Ovary (tissue), 9 donors: ENCODE results near the gene MAMDC4. TPM values are rescaled to one million over a fixed set of nuclear protein-coding genes. Genes with fewer than 3 reads are reported as not detected.

Experiments used
- DNase-seq, 5 donors: peaks; one replicate each; pipeline ENCODE4 v3.0.0-alpha.2; 2019 to 2020
- H3K27ac ChIP-seq, 2 donors: fragments of 200-600 bp; one replicate each; pipeline versions ENCODE4 v1.5.1 to v1.8.0; 2019 to 2022
- H3K27me3 ChIP-seq: fragments of 200-600 bp; one replicate; pipeline ENCODE4 v1.8.0; 2022
- H3K36me3 ChIP-seq: fragments of 200-600 bp; sonication (generic); one replicate; pipeline ENCODE4 v1.5.1; 2019
- H3K4me1 ChIP-seq: one replicate; pipeline ENCODE4 v1.8.1; 2013; ENCODE audit warnings: mild to moderate bottlenecking, moderate library complexity; ENCODE audit not compliant: insufficient read depth
- H3K4me3 ChIP-seq: fragments of 200-600 bp; sonication (generic); one replicate; pipeline ENCODE4 v1.5.1; 2017
- H3K9me3 ChIP-seq, 2 donors: fragments of 200-600 bp in 1 of 2; sonication (generic) in 1 of 2; one replicate each; pipeline versions ENCODE4 v1.5.1 to v1.8.1; 2013 to 2019; ENCODE audit warnings: mild to moderate bottlenecking in 1 of 2, moderate library complexity in 1 of 2
- EP300 ChIP-seq: sonication (generic); formaldehyde crosslinking; IDR thresholded peaks from one replicate; pipeline ENCODE4 v1.6.1; 2017; ENCODE audit warnings: antibody characterized with exemption
- POLR2A ChIP-seq: fragments of 450-650 bp; IDR thresholded peaks from one replicate; pipeline ENCODE4 v1.6.1; 2017; ENCODE audit warnings: antibody characterized with exemption, mild to moderate bottlenecking, moderate library complexity
- WGBS, 3 donors: extraction: QIAGEN DNeasy Blood & Tissue Kit in 1 of 3; methylation state at CpG; one replicate each; pipeline versions ENCODE4 v1.1.5 to v1.1.7; 2013 to 2017; 5-methylcytosine and 5-hydroxymethylcytosine counted together
- intact Hi-C, 4 donors: fragments of 100-400 bp; cut with DNase I; formaldehyde crosslinking; loops; one replicate each; pipeline versions ENCODE4 v1.11.0 to v1.15.1; 2022 to 2023
- polyA plus RNA-seq, 2 donors: library from polyadenylated mRNA; stranded (reverse); fragments of 200-250 nt in 1 of 2; fragments of 350-450 nt in 1 of 2; fragmentation: Illumina TruSeq in 1 of 2; extraction: RNeasy Lipid Tissue Mini Kit (QIAGEN cat#74804) in 1 of 2; gene quantifications; one replicate each; pipeline ENCODE4 v1.2.3, GENCODE V29; 2013 to 2014
- total RNA-seq, 7 donors: library from RNA; depleted of rRNA in 2 of 7; stranded (reverse); fragments of >200 nt in 2 of 7; fragmentation: NEBNext Ultra II Directional in 3 of 7; extraction: Animal tissue kit (Norgen Biotek cat#: 25700) in 3 of 7; gene quantifications; one replicate each; pipeline versions ENCODE4 v1.1.0 to v1.2.4, GENCODE V29; 2016 to 2023
- TF ChIP-seq, protein P1 (sequence below), 3 donors: fragments of 450-650 bp in 2 of 3; fragments of 200-600 bp in 1 of 3; IDR thresholded peaks; one replicate each; pipeline versions ENCODE4 v1.5.1 to v1.8.0; 2016 to 2022; ENCODE audit warnings: antibody characterized with exemption in 3 of 3, mild to moderate bottlenecking in 1 of 3
- donor health status: DM: no; HTN: no; CAD: no; lungs with moderate emphysema.
- donor health status: DM: no; HTN: no; CAD: no.
- donor health status: Bipolar disorder and iron deficiency.
- donor health status: DM: yes; HTN: yes; CAD: no.
- donor health status: DM: no; HTN: no; CAD: no.
- donor health status: DM: yes; HTN: yes; CAD: no.

MAMDC4 gene
- total and polyA plus RNA-seq, 9 donors: 0.15 to 31.4 (median 2.5) TPM

DNA sequence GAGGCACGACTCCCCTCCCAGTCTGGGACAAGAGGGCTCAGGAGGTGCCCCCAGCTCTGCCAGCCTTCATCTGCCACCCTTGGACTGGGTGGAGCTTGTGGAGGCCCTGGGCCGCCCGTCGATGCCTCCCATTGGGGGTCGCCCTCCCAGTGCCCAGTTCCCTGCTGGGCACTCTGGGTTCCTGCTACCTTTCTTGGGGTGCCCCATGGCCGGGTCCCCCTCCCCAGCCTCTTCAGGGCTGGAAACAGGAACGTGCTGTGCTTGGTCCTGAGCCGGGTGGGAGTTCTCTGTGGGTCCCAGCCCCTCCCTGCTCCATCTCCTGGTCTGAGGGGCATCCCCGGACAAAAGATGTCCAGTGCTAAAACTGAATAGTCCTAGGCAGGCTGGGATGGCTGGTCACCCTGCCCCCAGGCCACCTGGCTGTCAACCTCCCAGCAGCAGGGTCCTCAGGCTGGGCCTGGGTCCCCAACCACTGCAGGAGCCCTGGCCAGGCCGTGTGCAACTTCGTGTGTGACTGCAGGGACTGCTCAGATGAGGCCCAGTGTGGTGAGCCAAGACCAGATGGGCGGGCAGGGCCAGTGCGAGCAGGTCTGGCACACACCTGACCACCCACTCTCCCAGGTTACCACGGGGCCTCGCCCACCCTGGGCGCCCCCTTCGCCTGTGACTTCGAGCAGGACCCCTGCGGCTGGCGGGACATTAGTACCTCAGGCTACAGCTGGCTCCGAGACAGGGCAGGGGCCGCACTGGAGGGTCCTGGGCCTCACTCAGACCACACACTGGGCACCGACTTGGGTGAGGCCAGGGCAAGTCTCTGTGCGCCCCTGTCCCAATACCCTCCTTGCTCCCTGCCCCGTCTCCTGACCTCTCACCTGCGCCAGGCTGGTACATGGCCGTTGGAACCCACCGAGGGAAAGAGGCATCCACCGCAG lies 784 bp downstream of the MAMDC4 start:
- Histone ChIP-seq H3K36me3 (no peaks in the 10 kb centered on the region), H3K9me3 (no peaks in the 10 kb centered on the region), H3K27ac (no peak overlapping the region), H3K4me3 (no peak overlapping the region), H3K4me1 (peaks cover 10% of the 10 kb centered on the region), H3K27me3 (peaks cover 2% of the 10 kb centered on the region)
- intact Hi-C loops: no loop called here
- WGBS, 3 donors: 73 to 82% (median 76%) methylated on average over 17 to 29 of the region's 29 CpGs
- peak in 3 of 5 donors; percentile 32 to 48 (median 42) for DNase-seq
- TF ChIP-seq POLR2A (no peak), EP300 (no peak)
- TF ChIP-seq, protein P1, sequence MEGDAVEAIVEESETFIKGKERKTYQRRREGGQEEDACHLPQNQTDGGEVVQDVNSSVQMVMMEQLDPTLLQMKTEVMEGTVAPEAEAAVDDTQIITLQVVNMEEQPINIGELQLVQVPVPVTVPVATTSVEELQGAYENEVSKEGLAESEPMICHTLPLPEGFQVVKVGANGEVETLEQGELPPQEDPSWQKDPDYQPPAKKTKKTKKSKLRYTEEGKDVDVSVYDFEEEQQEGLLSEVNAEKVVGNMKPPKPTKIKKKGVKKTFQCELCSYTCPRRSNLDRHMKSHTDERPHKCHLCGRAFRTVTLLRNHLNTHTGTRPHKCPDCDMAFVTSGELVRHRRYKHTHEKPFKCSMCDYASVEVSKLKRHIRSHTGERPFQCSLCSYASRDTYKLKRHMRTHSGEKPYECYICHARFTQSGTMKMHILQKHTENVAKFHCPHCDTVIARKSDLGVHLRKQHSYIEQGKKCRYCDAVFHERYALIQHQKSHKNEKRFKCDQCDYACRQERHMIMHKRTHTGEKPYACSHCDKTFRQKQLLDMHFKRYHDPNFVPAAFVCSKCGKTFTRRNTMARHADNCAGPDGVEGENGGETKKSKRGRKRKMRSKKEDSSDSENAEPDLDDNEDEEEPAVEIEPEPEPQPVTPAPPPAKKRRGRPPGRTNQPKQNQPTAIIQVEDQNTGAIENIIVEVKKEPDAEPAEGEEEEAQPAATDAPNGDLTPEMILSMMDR (IDR thresholded peaks at IDR 0.05): no peak

DNA sequence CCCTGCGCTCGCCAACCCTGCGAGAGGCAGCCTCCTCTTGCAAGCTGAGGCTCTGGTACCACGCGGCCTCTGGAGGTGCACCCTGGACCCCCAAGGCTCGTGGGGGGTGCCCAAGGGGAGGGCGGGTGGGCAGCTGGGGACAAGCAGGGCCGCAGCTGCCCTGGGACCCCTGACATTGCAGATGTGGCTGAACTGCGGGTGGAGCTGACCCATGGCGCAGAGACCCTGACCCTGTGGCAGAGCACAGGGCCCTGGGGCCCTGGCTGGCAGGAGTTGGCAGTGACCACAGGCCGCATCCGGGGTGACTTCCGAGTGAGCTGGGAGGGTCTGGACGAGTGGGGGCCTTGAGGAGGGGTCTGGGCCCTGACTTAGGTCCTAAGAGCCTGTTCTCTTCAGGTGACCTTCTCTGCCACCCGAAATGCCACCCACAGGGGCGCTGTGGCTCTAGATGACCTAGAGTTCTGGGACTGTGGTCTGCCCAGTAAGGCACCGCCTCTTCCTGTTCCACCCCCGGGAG lies 1.5 kb downstream of the MAMDC4 start:
- H3K36me3 ChIP-seq: no peaks in the 10 kb centered on the region
- H3K27me3 ChIP-seq: no peaks in the 10 kb centered on the region
- no peaks in the 10 kb centered on the region for H3K9me3 ChIP-seq
- no peak overlapping the region for H3K27ac ChIP-seq
- WGBS, 3 donors: 73 to 81% (median 77%) methylated on average over 14 to 18 of the region's 18 CpGs
- TF ChIP-seq EP300: no peak
- TF ChIP-seq, protein P1 (IDR thresholded peaks at IDR 0.05): no peak
- TF ChIP-seq POLR2A: no peak
- peak; percentile 12 to 41 (median 32) for DNase-seq
- intact Hi-C loops: no loop called here
- H3K4me3 ChIP-seq: no peak overlapping the region
- H3K4me1 ChIP-seq: peaks cover 7% of the 10 kb centered on the region

DNA sequence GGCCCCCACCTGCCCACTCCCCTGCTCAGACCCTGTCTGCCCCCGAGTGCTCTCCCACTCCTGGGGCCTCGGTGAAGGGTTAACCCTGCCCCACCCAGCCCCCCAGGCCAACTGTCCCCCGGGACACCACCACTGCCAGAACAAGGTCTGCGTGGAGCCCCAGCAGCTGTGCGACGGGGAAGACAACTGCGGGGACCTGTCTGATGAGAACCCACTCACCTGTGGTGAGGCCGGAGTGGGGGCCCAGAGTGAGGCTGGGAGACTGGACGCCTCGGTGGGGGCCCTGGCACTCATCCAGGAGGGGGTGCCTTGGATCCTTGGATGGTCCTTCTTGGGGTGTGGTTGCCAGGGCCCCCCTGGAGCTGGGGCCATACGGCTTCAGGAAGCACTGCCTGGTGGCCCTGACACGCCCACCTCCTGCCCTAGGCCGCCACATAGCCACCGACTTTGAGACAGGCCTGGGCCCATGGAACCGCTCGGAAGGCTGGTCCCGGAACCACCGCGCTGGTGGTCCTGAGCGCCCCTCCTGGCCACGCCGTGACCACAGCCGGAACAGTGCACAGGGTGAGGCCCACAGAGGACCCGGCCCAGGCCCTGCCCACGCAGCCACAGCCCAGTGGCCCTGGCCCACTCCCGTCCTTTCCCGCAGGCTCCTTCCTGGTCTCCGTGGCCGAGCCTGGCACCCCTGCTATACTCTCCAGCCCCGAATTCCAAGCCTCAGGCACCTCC lies 2.1 kb downstream of the MAMDC4 start:
- intact Hi-C loops: no loop called here
- Histone ChIP-seq H3K27ac (no peak overlapping the region), H3K27me3 (no peaks in the 10 kb centered on the region), H3K4me1 (peaks cover 7% of the 10 kb centered on the region), H3K4me3 (no peak overlapping the region), H3K9me3 (no peaks in the 10 kb centered on the region), H3K36me3 (no peaks in the 10 kb centered on the region)
- peak; percentile 25 to 59 (median 46) for DNase-seq
- TF ChIP-seq EP300 (no peak), POLR2A (no peak)
- TF ChIP-seq, protein P1 (IDR thresholded peaks at IDR 0.05): no peak
- 46 to 56% (median 56%) methylated on average over 27 to 30 of the region's 30 CpGs for WGBS, 3 donors

DNA sequence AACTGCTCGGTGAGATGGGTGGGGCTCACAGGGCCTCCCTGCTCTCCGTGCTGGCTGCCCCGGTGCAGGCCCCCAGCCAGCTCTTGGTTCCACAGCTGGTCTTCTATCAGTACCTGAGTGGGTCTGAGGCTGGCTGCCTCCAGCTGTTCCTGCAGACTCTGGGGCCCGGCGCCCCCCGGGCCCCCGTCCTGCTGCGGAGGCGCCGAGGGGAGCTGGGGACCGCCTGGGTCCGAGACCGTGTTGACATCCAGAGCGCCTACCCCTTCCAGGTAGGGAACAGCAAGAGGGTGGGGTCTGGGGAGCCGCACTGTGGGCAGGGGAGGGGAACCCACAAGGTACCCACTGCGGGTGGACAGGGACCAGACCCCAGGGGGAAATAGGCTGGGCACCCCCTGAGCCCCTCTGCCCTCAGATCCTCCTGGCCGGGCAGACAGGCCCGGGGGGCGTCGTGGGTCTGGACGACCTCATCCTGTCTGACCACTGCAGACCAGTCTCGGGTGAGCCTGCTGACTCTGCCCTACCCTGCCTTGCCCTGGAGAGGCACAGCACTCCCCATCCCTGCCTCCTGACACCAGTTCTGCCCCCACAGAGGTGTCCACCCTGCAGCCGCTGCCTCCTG lies 2.8 kb downstream of the MAMDC4 start:
- peak in 3 of 5 donors; percentile 18 to 35 (median 29) for DNase-seq
- intact Hi-C loops: no loop called here

More for the DNA sequence above, 2.8 kb downstream of the MAMDC4 start:
- H3K27ac ChIP-seq: no peak overlapping the region
- TF ChIP-seq POLR2A: no peak
- TF ChIP-seq EP300: no peak
- TF ChIP-seq, protein P1 (IDR thresholded peaks at IDR 0.05): no peak
- no peaks in the 10 kb centered on the region for H3K36me3 ChIP-seq
- peaks cover 5% of the 10 kb centered on the region for H3K4me1 ChIP-seq
- no peaks in the 10 kb centered on the region for H3K27me3 ChIP-seq
- 34 to 51% (median 48%) methylated on average over 9 to 23 of the region's 23 CpGs for WGBS, 3 donors
- no peaks in the 10 kb centered on the region for H3K9me3 ChIP-seq
- H3K4me3 ChIP-seq: no peak overlapping the region
